ENCODE results near the gene B3GALT4. TPM values are rescaled to one million over a fixed set of nuclear protein-coding genes. Genes with fewer than 3 reads are reported as not detected.

B3GALT4 gene
- total and polyA plus RNA-seq, 2 of the 13 experiments (the other 11 are each of a cell fraction or from before 2014, with no cell fraction given): 0.04 to 0.27 TPM

GRCh38 chr6:33279971-33280511, 3.1 kb downstream of the B3GALT4 start (continued):
- TF ChIP-seq ZBTB37 (CRISPR knock-in tag; IDR thresholded peaks at IDR 0.05) (no peak), SRF (IDR thresholded peaks at IDR 0.05; ENCODE audit: low read depth, low read length) (peak; percentile 44; the same call in 1 of the 2 replicates), CEBPG (CRISPR knock-in tag; IDR thresholded peaks at IDR 0.05) (no peak), STAG1 (CRISPR knock-in tag; IDR thresholded peaks at IDR 0.05) (peak; percentile 86), ZNF350 (CRISPR knock-in tag; IDR thresholded peaks at IDR 0.05; ENCODE audit: borderline replicate concordance, low read depth) (no peak), ZNF3 (CRISPR knock-in tag; IDR thresholded peaks at IDR 0.05) (no peak), MATR3 (CRISPR knock-in tag; IDR thresholded peaks at IDR 0.05) (no peak), U2AF2 (IDR thresholded peaks at IDR 0.05; ENCODE audit: low read depth, low read length) (no peak), ZKSCAN5 (CRISPR knock-in tag; IDR thresholded peaks at IDR 0.05) (no peak), ZFP36 (IDR thresholded peaks at IDR 0.05; ENCODE audit: borderline replicate concordance, low read depth, low read length, partially characterized antibody) (no peak), ZNF781 (CRISPR knock-in tag; IDR thresholded peaks at IDR 0.05; ENCODE audit: borderline replicate concordance, not compliant biosample characterization) (no peak), ZMYM4 (CRISPR knock-in tag; IDR thresholded peaks at IDR 0.05) (peak; percentile 67), ZNF546 (CRISPR knock-in tag; conservative IDR thresholded peaks at IDR 0.05) (no peak), SMC3 (IDR thresholded peaks at IDR 0.05; ENCODE audit: low read length) (peak; percentile 98), PATZ1 (CRISPR knock-in tag; IDR thresholded peaks at IDR 0.05) (peak; percentile 72), ZFP91 (CRISPR knock-in tag; IDR thresholded peaks at IDR 0.05; ENCODE audit: borderline replicate concordance) (peak; percentile 33; the same call in 1 of the 2 replicates), ZNF484 (CRISPR knock-in tag; IDR thresholded peaks at IDR 0.05; ENCODE audit: borderline replicate concordance, low read depth) (no peak)
- TF ChIP-seq, protein P1, sequence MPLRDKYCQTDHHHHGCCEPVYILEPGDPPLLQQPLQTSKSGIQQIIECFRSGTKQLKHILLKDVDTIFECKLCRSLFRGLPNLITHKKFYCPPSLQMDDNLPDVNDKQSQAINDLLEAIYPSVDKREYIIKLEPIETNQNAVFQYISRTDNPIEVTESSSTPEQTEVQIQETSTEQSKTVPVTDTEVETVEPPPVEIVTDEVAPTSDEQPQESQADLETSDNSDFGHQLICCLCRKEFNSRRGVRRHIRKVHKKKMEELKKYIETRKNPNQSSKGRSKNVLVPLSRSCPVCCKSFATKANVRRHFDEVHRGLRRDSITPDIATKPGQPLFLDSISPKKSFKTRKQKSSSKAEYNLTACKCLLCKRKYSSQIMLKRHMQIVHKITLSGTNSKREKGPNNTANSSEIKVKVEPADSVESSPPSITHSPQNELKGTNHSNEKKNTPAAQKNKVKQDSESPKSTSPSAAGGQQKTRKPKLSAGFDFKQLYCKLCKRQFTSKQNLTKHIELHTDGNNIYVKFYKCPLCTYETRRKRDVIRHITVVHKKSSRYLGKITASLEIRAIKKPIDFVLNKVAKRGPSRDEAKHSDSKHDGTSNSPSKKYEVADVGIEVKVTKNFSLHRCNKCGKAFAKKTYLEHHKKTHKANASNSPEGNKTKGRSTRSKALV (CRISPR knock-in tag; IDR thresholded peaks at IDR 0.05): no peak
- TF ChIP-seq, protein P2, sequence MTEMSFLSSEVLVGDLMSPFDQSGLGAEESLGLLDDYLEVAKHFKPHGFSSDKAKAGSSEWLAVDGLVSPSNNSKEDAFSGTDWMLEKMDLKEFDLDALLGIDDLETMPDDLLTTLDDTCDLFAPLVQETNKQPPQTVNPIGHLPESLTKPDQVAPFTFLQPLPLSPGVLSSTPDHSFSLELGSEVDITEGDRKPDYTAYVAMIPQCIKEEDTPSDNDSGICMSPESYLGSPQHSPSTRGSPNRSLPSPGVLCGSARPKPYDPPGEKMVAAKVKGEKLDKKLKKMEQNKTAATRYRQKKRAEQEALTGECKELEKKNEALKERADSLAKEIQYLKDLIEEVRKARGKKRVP (CRISPR knock-in tag; IDR thresholded peaks at IDR 0.05): no peak
- TF ChIP-seq, protein P3, sequence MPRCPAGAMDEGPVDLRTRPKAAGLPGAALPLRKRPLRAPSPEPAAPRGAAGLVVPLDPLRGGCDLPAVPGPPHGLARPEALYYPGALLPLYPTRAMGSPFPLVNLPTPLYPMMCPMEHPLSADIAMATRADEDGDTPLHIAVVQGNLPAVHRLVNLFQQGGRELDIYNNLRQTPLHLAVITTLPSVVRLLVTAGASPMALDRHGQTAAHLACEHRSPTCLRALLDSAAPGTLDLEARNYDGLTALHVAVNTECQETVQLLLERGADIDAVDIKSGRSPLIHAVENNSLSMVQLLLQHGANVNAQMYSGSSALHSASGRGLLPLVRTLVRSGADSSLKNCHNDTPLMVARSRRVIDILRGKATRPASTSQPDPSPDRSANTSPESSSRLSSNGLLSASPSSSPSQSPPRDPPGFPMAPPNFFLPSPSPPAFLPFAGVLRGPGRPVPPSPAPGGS (CRISPR knock-in tag; IDR thresholded peaks at IDR 0.05): no peak
